GM19023 (cell line): Measurements from ENCODE around the gene KCNA2.

ENCODE experiments used
- ATAC-seq: cut with Tn5 transposase; IDR thresholded peaks from one replicate; pipeline ENCODE4 v1.9.1; 2021; ENCODE audit warnings: mild to moderate bottlenecking, moderate library complexity; ENCODE audit not compliant: unreplicated experiment

The KCNA2 gene

DNA sequence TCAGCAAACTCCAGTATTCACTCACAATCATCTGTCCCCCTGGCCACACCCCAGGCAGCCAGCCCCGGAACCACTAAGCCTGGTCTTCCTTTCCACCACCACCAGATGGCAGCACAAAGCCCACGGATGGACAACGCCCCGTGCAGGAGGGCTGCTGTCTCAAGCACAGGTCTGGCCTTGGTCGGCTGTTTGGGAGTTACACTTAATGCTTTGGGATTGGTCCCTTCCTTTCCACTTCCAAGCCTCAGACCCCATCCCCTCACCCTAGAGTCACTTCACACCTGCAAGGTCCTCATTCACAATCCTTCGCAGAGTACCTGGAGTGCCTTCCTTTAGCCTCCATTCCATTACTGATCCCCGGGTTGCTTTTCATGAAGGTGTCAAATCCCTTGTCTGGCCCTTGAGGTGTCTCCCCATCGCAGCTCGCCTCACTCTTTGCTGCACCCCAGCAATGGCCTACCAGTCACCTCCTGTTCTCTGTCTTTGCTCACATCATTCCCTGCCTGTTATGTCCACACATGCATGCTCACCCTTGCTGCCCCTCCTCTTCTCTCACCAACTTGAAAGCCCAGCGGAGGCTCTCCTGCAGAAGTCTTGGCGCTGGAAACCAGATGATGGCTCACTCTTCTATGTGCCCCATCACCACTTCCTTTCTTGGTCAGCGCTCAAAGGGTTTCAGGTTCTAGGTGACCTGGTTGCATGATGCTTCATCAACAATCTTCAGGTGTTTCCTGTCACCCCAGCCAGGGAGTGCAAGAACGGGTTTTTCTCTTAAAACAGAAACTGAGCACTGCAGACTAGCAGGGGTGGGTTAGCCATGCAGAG is 24.9 kb upstream of the KCNA2 start:
- peak; percentile 55 for ATAC-seq

DNA sequence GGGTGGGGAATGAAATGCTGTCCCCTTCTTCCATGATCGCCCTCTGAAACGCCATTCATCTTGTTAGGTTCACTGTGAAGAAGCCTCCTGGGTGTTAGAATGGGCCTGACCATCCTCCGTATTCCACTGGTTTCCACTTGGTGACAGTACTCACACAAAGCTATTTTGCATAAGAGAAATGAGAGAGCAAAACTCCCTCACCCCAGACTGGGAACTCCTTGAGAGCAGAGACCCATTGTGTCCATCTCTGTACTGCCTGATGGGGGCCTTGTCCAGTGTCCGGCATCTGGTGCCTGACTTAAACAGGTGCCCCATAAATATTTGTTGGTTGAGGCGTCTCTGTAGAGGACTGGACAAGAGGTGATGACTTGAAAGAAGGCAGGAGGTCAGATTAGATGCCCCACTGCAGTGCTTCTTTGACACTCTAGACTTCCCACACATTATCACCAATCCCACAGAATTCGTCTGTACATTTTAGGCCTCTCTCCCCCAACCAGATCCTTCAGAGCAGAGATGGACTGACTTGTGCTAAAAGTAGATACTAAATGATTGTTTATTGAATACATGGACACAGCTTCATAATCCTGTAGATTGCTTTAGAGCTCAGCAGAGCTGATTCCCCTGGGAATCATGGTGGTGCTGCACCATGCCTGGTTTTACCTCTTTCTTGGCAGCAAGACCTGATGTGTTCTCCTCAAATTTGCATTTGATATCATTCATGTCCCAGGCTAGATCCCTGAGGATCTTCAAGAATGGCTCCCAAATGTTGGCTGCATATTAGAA is 22.4 kb upstream of the KCNA2 start:
- no peak for ATAC-seq

DNA sequence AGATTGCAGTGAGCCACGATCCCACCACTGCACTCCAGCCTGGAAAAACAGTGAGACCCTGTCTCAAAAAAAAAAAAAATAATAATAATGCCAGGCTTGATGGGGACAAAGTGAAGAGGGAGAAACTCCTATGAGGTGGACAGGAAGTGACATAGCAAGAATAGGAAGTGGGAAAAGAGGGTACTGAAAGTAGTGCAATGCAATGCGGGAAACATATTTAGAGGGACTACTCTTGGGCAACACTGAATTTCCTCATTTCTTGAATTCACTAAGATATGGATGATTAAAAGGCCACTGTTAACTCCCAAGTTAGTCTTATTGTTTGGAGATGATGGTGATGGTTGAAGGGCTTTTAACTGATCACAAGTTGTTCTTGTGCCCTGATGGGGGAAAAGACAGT is 21.6 kb upstream of the KCNA2 start:
- no peak for ATAC-seq

DNA sequence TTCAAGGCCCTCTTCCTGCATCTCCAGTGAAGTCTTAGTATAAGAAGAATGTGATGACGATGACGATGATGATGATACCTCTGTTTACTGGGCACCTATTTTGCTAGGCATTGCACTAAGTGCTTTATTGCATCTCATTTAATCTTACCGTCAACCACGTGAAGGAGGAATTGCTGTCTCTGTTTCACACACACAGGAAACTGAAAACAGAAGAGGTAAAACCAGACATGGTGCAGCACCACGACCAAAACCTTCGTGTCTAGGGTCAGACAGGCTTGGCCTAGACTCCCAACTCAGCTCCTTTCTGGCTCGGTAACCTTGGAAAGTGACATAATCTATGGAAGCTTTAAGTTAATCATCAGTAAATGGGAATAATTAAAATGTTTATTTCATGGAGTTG is 20.7 kb upstream of the KCNA2 start:
- ATAC-seq = no peak

DNA sequence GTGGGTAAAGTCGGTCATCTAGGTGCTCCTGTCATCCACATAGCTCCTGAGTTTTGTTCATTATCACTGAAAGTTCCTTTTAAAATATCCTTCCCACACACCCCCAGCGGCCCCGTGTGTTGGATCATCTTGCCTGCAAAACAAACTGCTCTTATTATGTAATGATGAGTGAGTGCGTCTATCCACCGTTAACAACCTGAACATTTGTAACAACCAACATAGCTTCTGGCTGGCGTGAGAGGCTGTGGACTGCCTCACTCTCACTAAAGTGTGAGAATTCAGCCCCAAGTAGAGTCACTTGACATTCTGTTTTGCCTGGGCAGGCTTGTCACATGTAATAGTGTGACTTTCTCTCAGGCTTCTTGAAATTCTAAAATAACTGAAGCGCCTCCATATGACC is 14.5 kb upstream of the KCNA2 start:
- ATAC-seq = no peak

DNA sequence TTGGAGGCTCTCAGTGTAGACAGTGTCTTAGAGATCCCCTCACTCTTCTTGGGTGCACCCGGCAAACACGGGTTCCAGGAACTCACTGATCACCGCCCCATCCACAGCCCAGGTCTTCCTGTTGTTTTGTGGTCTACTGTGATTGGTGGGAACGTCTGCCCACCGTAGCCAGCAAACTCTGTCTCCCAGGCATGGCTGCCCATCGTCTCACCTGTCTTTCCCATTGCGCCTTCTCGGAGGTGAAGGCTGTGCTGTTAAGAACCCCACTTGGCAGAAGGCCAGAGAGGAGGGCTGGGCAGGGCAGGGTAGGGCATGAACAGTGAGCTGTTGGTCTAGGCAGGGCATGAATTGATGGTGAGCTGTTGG is 14.1 kb upstream of the KCNA2 start:
- ATAC-seq = no peak

DNA sequence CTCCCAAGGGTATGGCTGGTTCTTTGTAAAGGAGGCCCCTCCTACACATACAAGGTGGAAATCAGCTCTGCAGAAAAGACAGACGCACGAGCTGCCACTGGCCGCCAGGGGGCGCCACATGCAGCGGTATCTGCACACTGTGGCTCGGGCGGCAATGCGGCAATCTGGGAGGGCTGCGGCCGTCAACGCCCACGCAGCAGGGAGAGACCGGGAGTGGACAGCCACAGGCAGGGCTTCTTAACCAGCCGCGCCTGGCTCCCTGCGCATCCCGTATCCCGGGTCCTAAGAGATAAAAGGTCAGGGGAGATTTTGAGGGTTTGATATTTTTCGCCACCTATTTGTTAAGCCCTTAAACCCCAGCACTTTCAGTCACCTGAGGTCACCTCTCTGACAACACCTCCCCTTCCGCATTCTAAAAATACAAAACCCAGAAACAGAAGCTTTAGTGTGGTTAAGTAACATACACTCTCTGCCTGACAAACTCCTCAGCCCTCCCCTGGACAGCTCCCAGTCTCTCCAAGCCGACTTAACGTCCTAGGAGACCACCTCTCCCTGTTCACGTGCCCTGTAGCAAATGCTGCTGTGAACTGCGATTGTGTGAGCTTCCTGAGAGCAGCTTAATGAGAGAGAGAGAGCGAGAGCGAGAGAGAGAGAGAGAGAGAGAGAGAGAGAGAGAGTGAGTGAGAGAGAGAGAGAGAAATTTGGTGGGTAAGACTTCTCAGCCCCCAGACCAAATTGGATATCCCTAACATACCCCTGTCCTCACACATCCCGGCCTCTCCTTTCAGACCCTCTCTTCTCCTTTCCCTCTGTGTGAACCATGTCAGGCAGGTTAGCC is 13.5 kb upstream of the KCNA2 start:
- ATAC-seq = peak; percentile 83

DNA sequence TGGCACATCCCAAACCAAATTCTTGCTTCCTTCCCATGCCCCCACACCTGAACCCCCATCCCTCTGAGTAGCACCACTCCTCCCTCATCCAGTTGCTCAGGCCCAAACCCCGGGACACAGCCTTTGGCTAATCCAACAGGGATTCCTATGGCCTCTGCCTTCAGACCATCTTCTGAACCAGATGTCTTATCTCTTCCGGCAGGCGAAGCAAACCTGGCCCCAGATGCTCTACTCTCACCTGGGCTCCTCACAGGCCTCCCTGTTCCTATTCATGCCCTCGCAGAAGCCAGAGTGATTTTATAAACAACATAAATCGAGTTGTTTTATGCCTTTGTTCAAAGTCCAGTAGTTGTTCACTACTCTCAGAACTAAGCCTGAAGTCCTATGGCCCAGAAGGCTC is 12.5 kb upstream of the KCNA2 start:
- ATAC-seq = no peak

DNA sequence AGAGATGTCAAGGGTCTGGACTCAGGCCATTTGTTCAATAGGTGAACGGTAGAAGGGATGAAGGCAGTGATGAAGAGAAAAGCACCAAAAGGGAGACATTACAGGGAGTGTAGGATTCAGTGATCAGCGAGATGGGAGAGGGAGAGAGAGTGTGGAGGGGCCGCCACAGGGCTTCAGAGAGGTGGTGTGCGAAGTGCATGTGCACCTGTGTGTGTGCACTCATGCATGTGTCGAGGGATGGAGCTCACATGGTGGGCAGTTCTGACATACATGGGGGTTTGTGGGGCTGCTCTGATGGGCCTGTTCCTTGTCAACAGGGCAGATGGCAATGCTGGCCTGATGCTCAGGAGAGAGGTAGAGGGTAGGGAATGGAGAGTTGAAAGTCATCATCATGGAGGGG is 11.4 kb upstream of the KCNA2 start:
- ATAC-seq = no peak

DNA sequence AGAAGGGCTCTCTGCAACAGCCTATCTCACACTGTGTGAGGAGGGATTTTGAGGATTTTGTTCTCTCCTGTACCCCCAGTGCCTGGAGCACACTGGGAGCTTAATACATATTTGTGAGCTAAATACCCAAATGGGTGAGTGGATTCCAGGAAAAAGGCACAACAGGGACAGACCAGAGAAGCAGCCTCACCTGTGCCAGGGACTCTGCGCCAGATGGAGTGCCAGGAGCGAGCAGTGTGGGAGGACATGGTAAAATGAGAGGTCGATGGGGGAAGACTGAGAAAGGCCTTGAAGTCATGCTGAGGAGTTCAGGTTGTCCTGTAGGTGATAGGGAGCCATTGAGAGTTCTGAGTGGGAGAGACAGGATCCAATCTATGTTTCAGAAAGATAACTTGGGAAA is 11.0 kb upstream of the KCNA2 start:
- ATAC-seq = no peak

DNA sequence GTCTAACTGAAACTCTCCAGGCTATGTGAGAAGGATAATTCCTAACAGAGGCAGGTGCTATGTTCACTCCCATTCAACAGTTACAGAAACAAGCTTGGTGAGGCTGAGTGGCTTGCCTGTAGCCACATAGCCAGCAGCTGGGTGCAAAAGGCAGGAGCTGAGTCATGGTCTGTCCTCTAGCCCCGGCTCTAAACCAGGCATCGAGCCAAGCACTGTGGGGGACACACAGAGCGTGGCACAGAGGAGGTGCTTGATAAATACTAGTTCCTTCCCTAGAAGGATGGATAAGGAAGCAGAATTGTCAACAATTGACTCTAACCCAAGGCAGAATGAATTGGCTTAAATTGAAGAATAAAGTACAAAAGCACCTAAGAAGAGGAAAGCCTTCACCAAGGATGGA is 10.4 kb upstream of the KCNA2 start:
- no peak for ATAC-seq

DNA sequence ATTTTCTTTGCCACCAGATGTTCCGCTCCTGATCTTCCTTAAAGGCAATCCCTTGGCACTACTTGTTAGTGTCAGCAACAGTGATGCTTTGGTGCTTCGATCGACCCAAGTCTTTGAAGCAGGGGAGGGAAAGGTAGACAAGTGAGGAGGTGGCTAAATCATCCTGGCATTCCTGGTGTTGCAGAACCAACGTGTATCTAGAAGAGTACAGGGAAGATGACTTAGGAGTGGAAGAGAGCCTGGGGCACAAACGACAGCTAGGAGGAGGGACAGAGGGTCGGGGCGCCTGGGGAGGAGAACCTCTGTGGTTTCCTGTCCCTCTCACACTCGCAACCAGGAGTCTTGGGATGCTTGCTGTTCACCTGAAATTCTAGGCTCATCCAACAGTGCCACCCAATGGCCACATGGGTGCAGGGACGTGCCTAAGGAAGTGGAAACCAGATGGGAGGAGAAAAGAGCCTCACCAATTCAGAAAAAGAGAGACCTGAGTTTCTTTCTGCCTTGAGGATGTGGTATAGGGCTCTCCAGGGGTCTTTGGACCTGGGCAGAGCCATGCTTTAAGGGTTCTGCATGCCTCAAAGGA is 9.5 kb upstream of the KCNA2 start:
- ATAC-seq = no peak

DNA sequence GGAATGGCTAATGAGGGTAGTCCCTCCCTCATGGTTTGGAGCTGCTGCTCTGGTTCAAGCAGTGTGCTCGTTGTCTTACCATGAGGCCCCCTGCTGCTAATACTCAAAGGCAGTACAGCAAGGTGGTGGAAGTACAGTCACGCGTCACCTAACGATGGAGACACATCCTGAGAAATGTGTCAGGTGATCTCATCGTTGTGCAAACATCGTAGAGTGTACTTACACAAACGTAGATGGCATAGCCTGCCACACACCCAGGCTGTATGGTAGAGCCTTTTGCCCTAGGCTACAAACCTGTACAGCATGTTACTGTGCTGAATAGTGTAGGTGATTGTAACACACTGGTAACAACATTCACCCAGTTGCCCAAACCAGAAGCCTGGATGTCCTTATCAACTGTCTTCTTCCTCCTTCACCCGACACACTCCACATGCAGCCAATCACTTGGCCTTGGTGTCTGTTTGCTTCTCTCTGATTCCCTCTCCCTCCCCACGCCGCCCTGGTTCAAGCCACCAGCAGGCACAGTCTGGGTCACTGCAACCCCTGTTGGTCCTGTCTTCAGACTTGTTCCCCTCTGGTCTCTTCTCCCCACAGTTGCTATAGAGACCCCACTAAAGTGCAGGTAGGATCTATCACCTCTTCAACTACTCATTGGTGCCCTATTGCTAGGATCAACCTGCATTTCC is 6.0 kb upstream of the KCNA2 start:
- no peak for ATAC-seq

DNA sequence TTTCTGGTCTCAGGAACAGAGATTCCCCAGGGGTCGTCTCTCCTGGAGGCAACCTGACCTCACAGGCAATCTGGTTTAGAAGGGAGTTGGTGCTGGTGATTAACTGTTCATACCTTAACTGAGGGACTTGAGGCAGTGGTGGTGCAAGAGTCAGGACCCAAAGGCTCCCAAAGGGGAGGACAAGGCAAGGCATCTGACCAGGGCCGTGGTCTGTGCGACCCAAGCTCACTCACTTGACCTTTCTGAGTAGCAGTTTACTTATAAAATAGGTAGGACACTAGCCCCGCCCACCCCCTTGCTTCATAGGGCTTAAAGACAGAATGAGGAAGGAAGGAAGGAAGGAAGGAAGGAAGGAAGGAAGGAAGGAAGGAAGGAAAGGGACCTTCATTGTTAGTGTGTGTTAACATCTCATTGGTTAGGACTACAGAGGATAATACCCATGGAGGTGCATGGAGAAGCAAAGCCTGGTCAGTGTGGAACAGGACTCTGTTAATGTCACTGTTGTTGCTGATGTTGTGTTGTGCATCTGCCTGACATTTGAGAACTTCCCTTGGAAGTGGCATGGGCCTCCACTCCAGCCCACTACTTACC is 4.6 kb upstream of the KCNA2 start:
- ATAC-seq = no peak

DNA sequence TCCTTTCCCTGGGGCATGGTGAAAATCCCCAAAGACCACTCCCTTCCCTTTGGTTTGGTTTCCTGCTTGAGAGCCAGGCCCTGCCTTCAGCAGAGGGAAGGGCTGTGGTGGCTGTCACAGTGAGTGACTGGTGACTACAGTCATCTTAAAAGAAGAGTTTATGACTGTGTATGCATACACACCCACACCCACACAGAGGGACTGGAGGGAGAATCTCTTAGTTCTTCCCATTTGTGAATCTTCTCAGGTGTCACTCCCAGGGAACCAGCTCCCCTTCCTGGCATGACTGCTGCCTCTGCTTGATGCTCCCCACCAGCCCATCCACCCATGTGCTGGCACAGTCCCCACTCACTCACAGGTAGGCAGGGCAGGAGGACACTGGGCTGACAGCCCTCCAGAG is 3.9 kb upstream of the KCNA2 start:
- no peak for ATAC-seq

DNA sequence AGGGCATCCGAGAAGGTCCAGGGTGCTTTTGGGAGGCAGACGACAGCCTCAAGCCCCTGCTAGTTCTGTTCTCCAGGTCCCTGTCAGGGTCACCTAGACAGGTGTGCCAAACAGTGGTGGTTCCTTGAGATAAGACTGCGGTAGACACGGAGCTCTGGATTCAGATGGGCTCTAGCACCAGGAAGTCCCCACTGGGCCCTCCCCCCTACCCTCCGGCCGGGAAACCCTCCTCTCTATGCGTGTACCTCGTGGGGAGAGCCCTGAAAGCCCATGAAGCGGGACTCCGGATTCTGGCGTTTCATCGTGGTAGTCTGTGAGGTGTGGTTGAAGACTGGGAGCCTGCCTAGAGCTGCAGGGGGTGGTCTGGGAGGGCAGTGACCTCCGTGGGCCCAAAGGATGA is 2.1 kb upstream of the KCNA2 start:
- no peak for ATAC-seq

DNA sequence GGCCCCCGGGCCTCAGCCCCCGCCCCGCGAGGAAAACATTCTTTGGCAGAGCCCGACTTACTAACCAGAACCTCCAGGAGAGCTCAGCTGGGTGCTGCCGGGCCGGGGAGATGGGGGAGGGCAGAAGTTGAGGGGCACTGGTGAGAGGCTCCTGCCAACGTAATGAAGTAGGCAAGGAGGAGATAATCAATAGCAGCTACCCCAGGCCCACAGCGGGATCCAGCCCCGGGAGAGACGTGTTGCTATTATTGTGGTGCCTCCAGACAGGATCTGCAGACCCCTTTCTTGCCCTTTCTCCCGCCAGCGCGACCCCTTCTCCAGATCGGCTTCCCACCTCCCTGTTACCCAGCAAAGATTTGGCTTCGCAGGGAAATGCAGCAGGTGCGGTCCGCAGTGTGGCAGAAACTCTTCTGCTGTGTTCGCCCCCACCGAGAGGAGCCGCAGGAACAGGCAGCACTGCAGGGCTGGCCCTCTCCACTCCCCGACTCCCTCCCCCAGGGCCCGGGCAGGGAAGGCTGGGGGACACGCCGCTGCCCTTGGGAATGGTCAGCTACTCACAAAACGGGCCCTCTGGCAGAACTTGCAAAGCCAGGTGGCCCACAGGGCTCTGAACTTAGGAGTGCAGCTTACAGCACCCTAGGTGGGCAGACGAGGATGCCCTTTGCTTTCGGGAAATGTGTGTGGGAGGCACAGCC is 1.5 kb upstream of the KCNA2 start:
- ATAC-seq = no peak

DNA sequence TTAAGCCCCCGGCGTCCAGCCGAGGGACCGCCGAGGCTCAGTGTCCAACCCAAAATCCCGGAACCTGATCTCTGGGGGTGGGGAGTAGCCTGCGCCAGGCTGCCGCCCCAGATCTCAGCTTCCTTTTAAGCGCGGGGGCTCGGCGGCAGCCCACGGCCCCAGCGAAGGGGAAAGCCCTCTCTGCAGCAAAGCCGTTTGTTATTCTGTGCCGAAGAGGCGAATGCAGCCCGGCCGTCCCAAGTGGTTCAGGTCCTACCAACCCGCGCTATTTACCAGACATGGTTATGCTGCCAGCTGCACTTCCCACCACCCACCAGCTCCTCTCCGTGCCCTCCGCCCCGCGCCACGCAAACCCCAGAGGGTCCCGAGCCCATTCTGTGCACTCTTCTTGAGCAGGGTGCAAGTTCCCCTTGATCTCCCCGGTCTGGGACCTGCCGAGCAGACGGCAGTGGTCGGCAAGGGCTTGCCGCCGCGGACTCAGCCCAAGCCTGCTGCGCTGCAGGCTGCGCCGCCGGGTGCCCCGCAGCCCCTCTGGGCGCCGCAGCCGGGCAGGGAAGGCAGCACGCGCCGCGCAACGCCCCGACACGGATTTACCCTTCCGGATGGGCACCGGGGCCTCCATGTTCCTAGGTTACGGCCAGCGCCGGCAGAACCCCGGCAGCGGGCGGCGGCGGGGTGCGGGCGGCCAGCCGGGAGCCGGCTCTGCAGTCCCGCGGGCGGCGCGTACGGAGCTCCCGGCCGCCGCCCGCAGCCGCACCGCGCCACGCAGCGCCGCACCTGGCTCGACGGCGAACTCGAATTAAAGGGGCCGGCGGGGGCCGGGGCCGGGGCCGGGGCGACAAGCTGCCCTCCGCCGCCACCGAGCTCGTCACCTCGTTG is 738 bp upstream of the KCNA2 start:
- ATAC-seq = no peak

DNA sequence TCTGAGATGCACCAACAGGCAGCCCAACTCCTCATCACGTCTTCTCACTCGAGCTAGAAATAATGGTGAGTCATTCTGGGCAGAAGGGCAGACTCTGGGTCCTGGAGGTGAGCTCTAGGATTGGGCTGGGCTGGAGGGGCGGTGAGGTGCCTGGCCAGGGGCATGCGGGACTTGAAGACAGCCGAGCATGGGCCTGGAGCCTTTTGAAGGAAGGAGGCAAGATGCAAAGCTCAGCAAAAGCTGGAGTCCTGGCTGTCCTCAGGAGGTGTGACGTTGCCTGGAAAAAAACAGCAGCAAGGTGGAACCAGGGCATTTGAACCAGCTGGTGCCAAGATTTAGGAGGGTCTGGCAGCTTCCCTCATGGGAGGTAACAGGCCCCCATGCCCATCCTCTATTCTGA is 712 bp downstream of the KCNA2 start:
- no peak for ATAC-seq
